ENCODE data around the gene PRPF40B. TPM values are rescaled to one million over a fixed set of nuclear protein-coding genes. Genes with fewer than 3 reads are reported as not detected.

PRPF40B gene
- polyA plus RNA-seq, 4 donors = 2.5 to 15.6 (median 6.5) TPM

- no peak for DNase-seq
- FAIRE-seq = no peak
- H3K4me3 ChIP-seq (ENCODE audit: low read depth in 1 of 3, low read length in 3 of 3) = no peak overlapping the region
- peaks cover 0 to 15% (median 0%) of the 10 kb centered on the region in 3 donors for H3K36me3 ChIP-seq (ENCODE audit: control insufficient read depth in 3 of 3, insufficient read depth in 2 of 3, low read depth in 1 of 3, low read length in 3 of 3)
- H3K9me3 ChIP-seq (ENCODE audit: control insufficient read depth in 2 of 2, insufficient read depth in 1 of 2, low read depth in 1 of 2, low read length in 1 of 2) = no peaks in the 10 kb centered on the region
- H3K4me1 ChIP-seq (ENCODE audit: control insufficient read depth in 3 of 3, insufficient read depth in 2 of 3, low read depth in 1 of 3, low read length in 2 of 3) = peaks cover 0 to 5% (median 5%) of the 10 kb centered on the region in 3 donors
- H3K27ac ChIP-seq (ENCODE audit: low read depth in 1 of 3, low read length in 2 of 3) = no peak overlapping the region
- H3K27me3 ChIP-seq (ENCODE audit: control insufficient read depth in 3 of 3, insufficient read depth in 3 of 3, low read length in 3 of 3) = no peaks in the 10 kb centered on the region
- WGBS, 3 donors = 86 to 95% (median 91%) methylated on average over 3 of the region's 3 CpGs
Observed at GRCh38 chr12:49627752-49628360, 4.5 kb downstream of the PRPF40B start.

- Histone ChIP-seq H3K27me3 (ENCODE audit: control insufficient read depth in 3 of 3, insufficient read depth in 3 of 3, low read length in 3 of 3) (no peaks in the 10 kb centered on the region), H3K9me3 (ENCODE audit: control insufficient read depth in 2 of 2, insufficient read depth in 1 of 2, low read depth in 1 of 2, low read length in 1 of 2) (no peaks in the 10 kb centered on the region), H3K27ac (ENCODE audit: low read depth in 1 of 3, low read length in 2 of 3) (no peak overlapping the region), H3K4me1 (ENCODE audit: control insufficient read depth in 3 of 3, insufficient read depth in 2 of 3, low read depth in 1 of 3, low read length in 2 of 3) (peaks cover 0 to 12% (median 0%) of the 10 kb centered on the region in 3 donors), H3K4me3 (ENCODE audit: low read depth in 1 of 3, low read length in 3 of 3) (no peak overlapping the region), H3K36me3 (ENCODE audit: control insufficient read depth in 3 of 3, insufficient read depth in 2 of 3, low read depth in 1 of 3, low read length in 3 of 3) (peaks cover 0 to 47% (median 0%) of the 10 kb centered on the region in 3 donors)
- WGBS, 3 donors = 88 to 92% (median 90%) methylated on average over 6 of the region's 6 CpGs
- FAIRE-seq = no peak
- no peak for DNase-seq
Observed at GRCh38 chr12:49631336-49631907, 8.1 kb downstream of the PRPF40B start.

GRCh38 chr12:49632401-49632800, 9.0 kb downstream of the PRPF40B start:
- no peaks in the 10 kb centered on the region for H3K9me3 ChIP-seq (ENCODE audit: control insufficient read depth in 2 of 2, insufficient read depth in 1 of 2, low read depth in 1 of 2, low read length in 1 of 2)
- H3K4me1 ChIP-seq (ENCODE audit: control insufficient read depth in 3 of 3, insufficient read depth in 2 of 3, low read depth in 1 of 3, low read length in 2 of 3) = peaks cover 0 to 18% (median 0%) of the 10 kb centered on the region in 3 donors
- H3K36me3 ChIP-seq (ENCODE audit: control insufficient read depth in 3 of 3, insufficient read depth in 2 of 3, low read depth in 1 of 3, low read length in 3 of 3) = peaks cover 0 to 54% (median 0%) of the 10 kb centered on the region in 3 donors
- DNase-seq (no peak), FAIRE-seq (no peak)
- H3K27ac ChIP-seq (ENCODE audit: low read depth in 1 of 3, low read length in 2 of 3) = no peak overlapping the region
- no peaks in the 10 kb centered on the region for H3K27me3 ChIP-seq (ENCODE audit: control insufficient read depth in 3 of 3, insufficient read depth in 3 of 3, low read length in 3 of 3)
- WGBS, 3 donors = 89 to 93% (median 92%) methylated on average over 9 of the region's 9 CpGs
- no peak overlapping the region for H3K4me3 ChIP-seq (ENCODE audit: low read depth in 1 of 3, low read length in 3 of 3)

- Histone ChIP-seq H3K27ac (ENCODE audit: low read depth in 1 of 3, low read length in 2 of 3) (no peak overlapping the region), H3K9me3 (ENCODE audit: control insufficient read depth in 2 of 2, insufficient read depth in 1 of 2, low read depth in 1 of 2, low read length in 1 of 2) (no peaks in the 10 kb centered on the region), H3K27me3 (ENCODE audit: control insufficient read depth in 3 of 3, insufficient read depth in 3 of 3, low read length in 3 of 3) (no peaks in the 10 kb centered on the region), H3K4me3 (ENCODE audit: low read depth in 1 of 3, low read length in 3 of 3) (no peak overlapping the region), H3K4me1 (ENCODE audit: control insufficient read depth in 3 of 3, insufficient read depth in 2 of 3, low read depth in 1 of 3, low read length in 2 of 3) (peaks cover 0 to 18% (median 0%) of the 10 kb centered on the region in 3 donors), H3K36me3 (ENCODE audit: control insufficient read depth in 3 of 3, insufficient read depth in 2 of 3, low read depth in 1 of 3, low read length in 3 of 3) (peaks cover 0 to 54% (median 0%) of the 10 kb centered on the region in 3 donors)
- DNase-seq (no peak), FAIRE-seq (no peak)
- 92 to 94% (median 92%) methylated on average over 6 to 8 of the region's 8 CpGs for WGBS, 3 donors
Observed at GRCh38 chr12:49632986-49633702, 9.8 kb downstream of the PRPF40B start.

GRCh38 chr12:49633703-49634345, 10.5 kb downstream of the PRPF40B start:
- Histone ChIP-seq H3K4me1 (ENCODE audit: control insufficient read depth in 3 of 3, insufficient read depth in 2 of 3, low read depth in 1 of 3, low read length in 2 of 3) (peaks cover 0 to 18% (median 0%) of the 10 kb centered on the region in 3 donors), H3K9me3 (ENCODE audit: control insufficient read depth in 2 of 2, insufficient read depth in 1 of 2, low read depth in 1 of 2, low read length in 1 of 2) (no peaks in the 10 kb centered on the region), H3K27me3 (ENCODE audit: control insufficient read depth in 3 of 3, insufficient read depth in 3 of 3, low read length in 3 of 3) (no peaks in the 10 kb centered on the region), H3K36me3 (ENCODE audit: control insufficient read depth in 3 of 3, insufficient read depth in 2 of 3, low read depth in 1 of 3, low read length in 3 of 3) (peaks cover 0 to 54% (median 0%) of the 10 kb centered on the region in 3 donors), H3K4me3 (ENCODE audit: low read depth in 1 of 3, low read length in 3 of 3) (no peak overlapping the region), H3K27ac (ENCODE audit: low read depth in 1 of 3, low read length in 2 of 3) (no peak overlapping the region)
- no peak for FAIRE-seq
- no peak for DNase-seq
- WGBS, 3 donors = 91 to 100% (median 93%) methylated on average over 2 of the region's 2 CpGs

GRCh38 chr12:49635036-49635435, 11.7 kb downstream of the PRPF40B start:
- peaks cover 0 to 18% (median 0%) of the 10 kb centered on the region in 3 donors for H3K4me1 ChIP-seq (ENCODE audit: control insufficient read depth in 3 of 3, insufficient read depth in 2 of 3, low read depth in 1 of 3, low read length in 2 of 3)
- H3K4me3 ChIP-seq (ENCODE audit: low read depth in 1 of 3, low read length in 3 of 3) = no peak overlapping the region
- no peak overlapping the region for H3K27ac ChIP-seq (ENCODE audit: low read depth in 1 of 3, low read length in 2 of 3)
- no peak for DNase-seq
- FAIRE-seq = no peak
- no peaks in the 10 kb centered on the region for H3K27me3 ChIP-seq (ENCODE audit: control insufficient read depth in 3 of 3, insufficient read depth in 3 of 3, low read length in 3 of 3)
- WGBS, 3 donors = 84 to 94% (median 93%) methylated on average over 9 of the region's 9 CpGs
- no peaks in the 10 kb centered on the region for H3K9me3 ChIP-seq (ENCODE audit: control insufficient read depth in 2 of 2, insufficient read depth in 1 of 2, low read depth in 1 of 2, low read length in 1 of 2)
- H3K36me3 ChIP-seq (ENCODE audit: control insufficient read depth in 3 of 3, insufficient read depth in 2 of 3, low read depth in 1 of 3, low read length in 3 of 3) = peaks cover 0 to 57% (median 0%) of the 10 kb centered on the region in 3 donors

GRCh38 chr12:49635656-49636055, 12.3 kb downstream of the PRPF40B start:
- no peak overlapping the region for H3K27ac ChIP-seq (ENCODE audit: low read depth in 1 of 3, low read length in 2 of 3)
- H3K4me3 ChIP-seq (ENCODE audit: low read depth in 1 of 3, low read length in 3 of 3) = no peak overlapping the region
- FAIRE-seq = no peak
- H3K36me3 ChIP-seq (ENCODE audit: control insufficient read depth in 3 of 3, insufficient read depth in 2 of 3, low read depth in 1 of 3, low read length in 3 of 3) = peaks cover 0 to 57% (median 0%) of the 10 kb centered on the region in 3 donors
- DNase-seq = no peak
- WGBS, 3 donors = 89 to 96% (median 95%) methylated on average over 4 of the region's 4 CpGs
- no peaks in the 10 kb centered on the region for H3K27me3 ChIP-seq (ENCODE audit: control insufficient read depth in 3 of 3, insufficient read depth in 3 of 3, low read length in 3 of 3)
- no peaks in the 10 kb centered on the region for H3K9me3 ChIP-seq (ENCODE audit: control insufficient read depth in 2 of 2, insufficient read depth in 1 of 2, low read depth in 1 of 2, low read length in 1 of 2)
- peaks cover 0 to 18% (median 0%) of the 10 kb centered on the region in 3 donors for H3K4me1 ChIP-seq (ENCODE audit: control insufficient read depth in 3 of 3, insufficient read depth in 2 of 3, low read depth in 1 of 3, low read length in 2 of 3)

- Histone ChIP-seq H3K4me1 (ENCODE audit: control insufficient read depth in 3 of 3, insufficient read depth in 2 of 3, low read depth in 1 of 3, low read length in 2 of 3) (peaks cover 0 to 18% (median 0%) of the 10 kb centered on the region in 3 donors), H3K9me3 (ENCODE audit: control insufficient read depth in 2 of 2, insufficient read depth in 1 of 2, low read depth in 1 of 2, low read length in 1 of 2) (no peaks in the 10 kb centered on the region), H3K4me3 (ENCODE audit: low read depth in 1 of 3, low read length in 3 of 3) (no peak overlapping the region), H3K36me3 (ENCODE audit: control insufficient read depth in 3 of 3, insufficient read depth in 2 of 3, low read depth in 1 of 3, low read length in 3 of 3) (peaks cover 0 to 52% (median 0%) of the 10 kb centered on the region in 3 donors), H3K27me3 (ENCODE audit: control insufficient read depth in 3 of 3, insufficient read depth in 3 of 3, low read length in 3 of 3) (no peaks in the 10 kb centered on the region), H3K27ac (ENCODE audit: low read depth in 1 of 3, low read length in 2 of 3) (no peak overlapping the region)
- DNase-seq (no peak), FAIRE-seq (no peak)
- 76 to 92% (median 91%) methylated on average over 12 to 13 of the region's 13 CpGs for WGBS, 3 donors
Observed at GRCh38 chr12:49636574-49636973, 13.2 kb downstream of the PRPF40B start.

All from small intestine (tissue), 7 donors.